ENCODE results near the gene FSTL5.

The FSTL5 gene

DNA sequence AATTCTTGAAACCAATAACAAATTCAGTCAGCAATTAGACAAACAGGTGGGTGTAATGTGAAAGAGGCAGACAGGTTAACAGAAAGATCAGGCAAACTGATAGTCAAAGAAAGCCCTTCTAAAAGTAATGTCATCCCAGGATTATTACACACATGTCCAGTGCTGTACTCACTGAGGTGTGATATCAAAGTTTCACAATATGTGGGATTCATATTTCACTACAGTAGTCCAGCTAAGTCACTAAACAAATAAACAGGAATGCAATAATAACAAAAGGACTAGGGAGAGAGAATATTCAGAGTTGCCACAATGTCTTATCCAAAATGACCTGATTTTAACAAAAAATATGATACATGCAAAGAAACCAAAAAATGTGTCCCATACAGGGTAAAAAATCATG is 787.5 kb downstream of the FSTL5 start:
- CTCF ChIA-PET: no interaction called here
- H3K4me3 ChIP-seq (ENCODE audit: low read depth, low read length): no peak overlapping the region
- DNase-seq (ENCODE audit: low read depth, low spot score): no peak
- TF ChIP-seq, protein P1, sequence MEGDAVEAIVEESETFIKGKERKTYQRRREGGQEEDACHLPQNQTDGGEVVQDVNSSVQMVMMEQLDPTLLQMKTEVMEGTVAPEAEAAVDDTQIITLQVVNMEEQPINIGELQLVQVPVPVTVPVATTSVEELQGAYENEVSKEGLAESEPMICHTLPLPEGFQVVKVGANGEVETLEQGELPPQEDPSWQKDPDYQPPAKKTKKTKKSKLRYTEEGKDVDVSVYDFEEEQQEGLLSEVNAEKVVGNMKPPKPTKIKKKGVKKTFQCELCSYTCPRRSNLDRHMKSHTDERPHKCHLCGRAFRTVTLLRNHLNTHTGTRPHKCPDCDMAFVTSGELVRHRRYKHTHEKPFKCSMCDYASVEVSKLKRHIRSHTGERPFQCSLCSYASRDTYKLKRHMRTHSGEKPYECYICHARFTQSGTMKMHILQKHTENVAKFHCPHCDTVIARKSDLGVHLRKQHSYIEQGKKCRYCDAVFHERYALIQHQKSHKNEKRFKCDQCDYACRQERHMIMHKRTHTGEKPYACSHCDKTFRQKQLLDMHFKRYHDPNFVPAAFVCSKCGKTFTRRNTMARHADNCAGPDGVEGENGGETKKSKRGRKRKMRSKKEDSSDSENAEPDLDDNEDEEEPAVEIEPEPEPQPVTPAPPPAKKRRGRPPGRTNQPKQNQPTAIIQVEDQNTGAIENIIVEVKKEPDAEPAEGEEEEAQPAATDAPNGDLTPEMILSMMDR (IDR thresholded peaks at IDR 0.05; ENCODE audit: insufficient read depth, low read length, missing control alignments): no peak
- POLR2A ChIA-PET: no interaction called here

DNA sequence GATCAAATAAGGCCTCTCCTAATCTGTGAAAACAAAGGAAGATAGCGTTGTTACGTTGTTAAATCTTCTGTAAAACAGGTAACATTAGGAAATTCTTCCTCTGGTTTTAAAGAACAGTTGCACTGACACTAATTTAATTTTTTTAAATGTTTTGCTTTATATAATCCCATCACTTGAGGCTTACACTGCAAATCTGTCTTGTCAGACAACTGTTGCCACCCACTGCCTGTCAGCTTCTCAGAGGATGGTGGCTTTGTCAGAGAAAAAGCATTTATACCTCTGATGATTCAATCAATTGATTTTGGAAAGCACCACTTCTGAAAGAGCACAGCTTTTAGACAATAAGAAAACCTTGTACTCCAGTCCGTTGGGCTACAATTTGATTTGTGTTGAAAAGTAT is 799.1 kb downstream of the FSTL5 start:
- no peak for DNase-seq (ENCODE audit: low read depth, low spot score)
- TF ChIP-seq, protein P1 (IDR thresholded peaks at IDR 0.05; ENCODE audit: insufficient read depth, low read length, missing control alignments): no peak
- ChIA-PET POLR2A (no interaction called here), CTCF (no interaction called here)
- H3K4me3 ChIP-seq (ENCODE audit: low read depth, low read length): no peak overlapping the region

DNA sequence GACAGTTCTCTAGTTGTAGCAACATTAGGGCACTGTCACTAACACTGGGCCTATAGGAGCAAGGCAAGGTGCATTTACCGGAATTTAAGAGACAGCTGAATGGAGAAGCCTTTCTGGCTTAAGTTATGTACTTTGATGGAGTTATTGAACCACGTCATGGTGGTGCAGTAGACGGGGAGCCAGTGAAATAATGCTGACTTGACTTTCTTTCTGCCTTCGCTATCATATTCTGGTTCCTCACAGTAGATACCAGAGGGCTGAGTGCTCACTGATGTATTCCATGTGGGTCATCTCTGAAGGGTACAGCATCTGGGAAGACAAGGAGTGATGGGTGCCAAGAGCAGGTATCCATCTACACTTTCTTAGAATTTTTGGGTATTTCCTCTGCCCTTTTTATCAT is 802.8 kb downstream of the FSTL5 start:
- POLR2A ChIA-PET: no interaction called here
- DNase-seq (ENCODE audit: low read depth, low spot score): no peak
- TF ChIP-seq, protein P1 (IDR thresholded peaks at IDR 0.05; ENCODE audit: insufficient read depth, low read length, missing control alignments): no peak
- no peak overlapping the region for H3K4me3 ChIP-seq (ENCODE audit: low read depth, low read length)
- CTCF ChIA-PET: no interaction called here

DNA sequence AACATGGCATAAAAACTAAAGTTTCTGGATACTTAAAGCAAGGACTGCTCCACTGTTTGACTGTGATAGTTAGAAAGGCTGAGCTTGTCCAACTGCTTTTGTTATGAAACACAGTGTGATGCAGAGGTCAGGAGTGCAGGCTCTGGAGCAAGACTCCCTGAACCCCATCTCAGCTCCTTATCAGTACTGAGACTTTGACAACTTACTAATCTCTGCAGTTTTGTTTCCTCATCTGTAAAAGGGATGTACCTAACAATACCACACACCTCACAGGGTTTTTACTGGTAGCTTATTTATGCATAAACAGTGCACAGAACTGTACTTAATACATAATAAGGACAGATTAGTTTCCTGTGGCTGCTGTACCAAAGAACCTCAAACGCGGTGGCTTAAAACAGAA is 804.3 kb downstream of the FSTL5 start:
- POLR2A ChIA-PET: no interaction called here
- DNase-seq (ENCODE audit: low read depth, low spot score): no peak
- CTCF ChIA-PET: no interaction called here
- TF ChIP-seq, protein P1 (IDR thresholded peaks at IDR 0.05; ENCODE audit: insufficient read depth, low read length, missing control alignments): no peak
- H3K4me3 ChIP-seq (ENCODE audit: low read depth, low read length): no peak overlapping the region

DNA sequence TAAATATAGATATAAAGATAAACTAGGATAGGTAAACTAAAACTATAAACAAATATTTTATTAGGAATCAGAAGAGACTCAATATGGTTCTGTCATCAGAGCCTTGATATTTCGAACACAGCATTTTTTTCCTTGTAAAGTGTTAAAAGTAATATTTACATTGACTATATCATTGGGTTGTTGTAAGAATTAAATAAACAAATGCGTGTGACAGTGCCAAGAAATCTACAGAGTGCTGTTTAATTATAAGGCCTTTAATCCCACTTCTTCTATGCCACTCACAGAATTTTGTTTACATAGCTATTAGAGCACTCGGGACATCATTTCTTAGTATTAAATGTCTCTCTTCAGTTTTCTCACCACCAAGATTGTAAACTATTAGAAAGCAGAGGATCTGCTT is 807.4 kb downstream of the FSTL5 start:
- TF ChIP-seq, protein P1 (IDR thresholded peaks at IDR 0.05; ENCODE audit: insufficient read depth, low read length, missing control alignments): no peak
- POLR2A ChIA-PET: no interaction called here
- DNase-seq (ENCODE audit: low read depth, low spot score): no peak
- CTCF ChIA-PET: no interaction called here
- H3K4me3 ChIP-seq (ENCODE audit: low read depth, low read length): no peak overlapping the region

DNA sequence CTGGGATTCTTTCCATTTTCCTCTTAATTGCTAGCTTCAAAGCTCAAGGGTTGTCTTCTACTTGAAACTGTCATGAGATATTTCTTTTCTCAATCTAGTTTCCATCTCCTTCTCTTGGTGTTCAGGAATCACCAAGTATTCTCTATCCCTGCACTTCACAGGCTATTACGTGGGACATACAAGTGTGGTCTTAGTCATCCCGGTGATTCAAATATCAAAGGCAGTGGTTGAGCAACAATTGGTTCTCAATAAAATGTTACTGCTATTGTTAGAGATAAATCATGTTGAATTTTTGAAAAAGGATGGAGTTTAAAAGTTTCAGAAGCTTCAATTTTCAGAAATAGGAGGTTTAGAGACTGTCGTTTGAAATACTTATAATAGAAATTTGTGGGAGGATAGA is 812.9 kb downstream of the FSTL5 start:
- no peak for DNase-seq (ENCODE audit: low read depth, low spot score)
- TF ChIP-seq, protein P1 (IDR thresholded peaks at IDR 0.05; ENCODE audit: insufficient read depth, low read length, missing control alignments): no peak
- ChIA-PET CTCF (no interaction called here), POLR2A (no interaction called here)
- no peak overlapping the region for H3K4me3 ChIP-seq (ENCODE audit: low read depth, low read length)

Data from AG04449 (cell line).